A549 (cell line): ENCODE results near the gene ZNF830. TPM values are rescaled to one million over a fixed set of nuclear protein-coding genes. Genes with fewer than 3 reads are reported as not detected.
A peak's percentile ranks its signal among the peaks of the same experiment; 100 is the strongest.

Experiments used
- ATAC-seq, 2 experiments: fragments of 200-7000 bp in 1 of 2; fragments of >200 bp in 1 of 2; cut with Nextera tagmentation in 1 of 2; cut with Tn5 transposase in 1 of 2; 3 replicates each; pipeline versions ENCODE4 v1.8.0 to v1.9.1; 2018 to 2020; ENCODE audit warnings: mild to moderate bottlenecking in 1 of 2, moderate library complexity in 1 of 2
- CTCF ChIA-PET: fragments of 300-600 bp; sonication (Branson Sonifier 250); formaldehyde crosslinking; extraction: SDS; loops from one replicate; lab custom pipeline; 2021; ENCODE audit warnings: antibody characterized with exemption, inconsistent platforms; lab: Yijun Ruan, JAX
- POLR2A ChIA-PET: fragments of 350-600 bp; formaldehyde crosslinking; extraction: SDS; loops from one replicate; lab custom pipeline; 2021; ENCODE audit warnings: antibody characterized with exemption, inconsistent platforms; lab: Yijun Ruan, JAX
- DNase-seq, 2 experiments: peaks; one replicate each; pipeline versions ENCODE4 v3.0.0 to v3.0.0-alpha.2; 2011 to 2016; ENCODE audit warnings: low read depth in 1 of 2, low spot score in 1 of 2
- FAIRE-seq: peaks from 2 replicates; lab custom pipeline; 2011; peaks lifted over from hg19 to GRCh38; lab: Jason Lieb, UNC
- H3K27ac ChIP-seq, 2 experiments: fragments of >200 bp; sonication (Bioruptor Twin); formaldehyde crosslinking; 3 replicates each; pipeline ENCODE4 v1.5.1; 2016 to 2017
- H3K4me1 ChIP-seq: fragments of >200 bp; sonication (Bioruptor Twin); formaldehyde crosslinking; 3 replicates; pipeline ENCODE4 v1.6.1; 2016
- H3K4me2 ChIP-seq: fragments of >200 bp; sonication (Bioruptor Twin); formaldehyde crosslinking; 3 replicates; pipeline ENCODE4 v1.6.1; 2016
- H3K4me3 ChIP-seq: fragments of >200 bp; sonication (Bioruptor Twin); formaldehyde crosslinking; 3 replicates; pipeline ENCODE4 v1.5.1; 2016
- H3K9me3 ChIP-seq: fragments of >200 bp; sonication (Bioruptor Twin); formaldehyde crosslinking; 3 replicates; pipeline ENCODE4 v1.6.1; 2016
- BCL3 ChIP-seq: fragments of >200 bp; sonication (Bioruptor Twin); formaldehyde crosslinking; IDR thresholded peaks from 3 replicates; pipeline ENCODE4 v1.6.1; 2016
- CEBPB ChIP-seq, 2 experiments: fragments of >200 bp in 1 of 2; sonication (Bioruptor Twin) in 1 of 2; formaldehyde crosslinking in 1 of 2; IDR thresholded peaks; 2 replicates each; pipeline ENCODE4 v1.6.1; 2012 to 2016
- CHD2 ChIP-seq: fragments of 150-350 bp; IDR thresholded peaks from 2 replicates; pipeline ENCODE4 v1.6.1; 2014; ENCODE audit warnings: low read length; ENCODE audit not compliant: partially characterized antibody
- CTCF ChIP-seq: fragments of >200 bp; sonication (Bioruptor Twin); formaldehyde crosslinking; IDR thresholded peaks from 3 replicates; pipeline ENCODE4 v1.5.1; 2016
- FOSB ChIP-seq: fragments of 250-450 bp; sonication (Bioruptor Pico); IDR thresholded peaks from 2 replicates; pipeline ENCODE4 v1.5.0; 2020; ENCODE audit warnings: mild to moderate bottlenecking, moderate library complexity
- HEYL ChIP-seq: fragments of 250-450 bp; sonication (Bioruptor Pico); IDR thresholded peaks from 2 replicates; pipeline ENCODE4 v1.8.0; 2021; ENCODE audit warnings: mild to moderate bottlenecking, moderate library complexity
- HOXB13 ChIP-seq: fragments of 250-450 bp; sonication (Bioruptor Pico); IDR thresholded peaks from 2 replicates; pipeline ENCODE4 v1.5.0; 2020; ENCODE audit warnings: low read depth, mild to moderate bottlenecking, moderate library complexity
- KDM1A ChIP-seq: fragments of 200-600 bp; sonication (generic); IDR thresholded peaks from 2 replicates; pipeline ENCODE4 v1.6.1; 2016; ENCODE audit warnings: low read depth, mild to moderate bottlenecking
- MAZ ChIP-seq: fragments of 150-350 bp; IDR thresholded peaks from 2 replicates; pipeline ENCODE4 v1.6.1; 2014; ENCODE audit warnings: antibody characterized with exemption, low read depth, low read length, borderline replicate concordance
- PBX3 ChIP-seq: IDR thresholded peaks from 2 replicates; pipeline ENCODE4 v1.6.1; 2012
- RAD21 ChIP-seq, 2 experiments: fragments of >200 bp in 1 of 2; sonication (Bioruptor Twin) in 1 of 2; formaldehyde crosslinking in 1 of 2; IDR thresholded peaks in 1 of 2; conservative IDR thresholded peaks in 1 of 2; 2 replicates in 1 of 2; 3 replicates in 1 of 2; pipeline ENCODE4 v1.6.1; 2012 to 2018; ENCODE audit warnings: inconsistent platforms in 1 of 2
- RARB ChIP-seq: fragments of 250-450 bp; sonication (Bioruptor Pico); IDR thresholded peaks from 2 replicates; pipeline ENCODE4 v1.8.0; 2021; ENCODE audit warnings: mild to moderate bottlenecking, moderate library complexity
- RFX5 ChIP-seq: fragments of 450-650 bp; IDR thresholded peaks from 2 replicates; pipeline ENCODE4 v1.7.1; 2014; ENCODE audit warnings: antibody characterized with exemption, mild to moderate bottlenecking, moderate library complexity
- SMC3 ChIP-seq: fragments of >200 bp; sonication (Bioruptor Twin); formaldehyde crosslinking; IDR thresholded peaks from 3 replicates; pipeline ENCODE4 v1.6.1; 2018; ENCODE audit warnings: inconsistent platforms
- WGBS: methylation state at CpG from one replicate; pipeline ENCODE4 v1.1.6; 2017; ENCODE audit errors: missing lambda C conversion rate; 5-methylcytosine and 5-hydroxymethylcytosine counted together
- polyA plus RNA-seq, 4 experiments: library from polyadenylated mRNA; depleted of rRNA in 3 of 4; stranded (reverse); fragments of >200 nt; fragmentation: RNase III in 1 of 4; extraction: RNeasy Plus Mini Kit Qiagen cat#74134 plus additional on column Dnase treatment in 1 of 4; gene quantifications; 2 replicates in 3 of 4; 3 replicates in 1 of 4; pipeline ENCODE4 v1.2.3, GENCODE V29; 2011 to 2017
- TF ChIP-seq, protein P1 (sequence below): fragments of 250-450 bp; sonication (Bioruptor Pico); IDR thresholded peaks from 2 replicates; pipeline ENCODE4 v1.5.0; 2021; ENCODE audit warnings: mild to moderate bottlenecking, moderate library complexity, borderline replicate concordance
- TF ChIP-seq, protein P2 (sequence below): fragments of 450-650 bp; IDR thresholded peaks from 2 replicates; pipeline ENCODE4 v1.6.1; 2014; ENCODE audit warnings: antibody characterized with exemption

The ZNF830 gene
- polyA plus RNA-seq, 2 of the 4 experiments (the other 2 are of a cell fraction): 20.0 to 21.2 TPM

GRCh38 chr17:35002876-35003551 is 41.7 kb downstream of the ZNF830 start:
- POLR2A ChIA-PET: no interaction called here
- TF ChIP-seq HOXB13 (CRISPR knock-in tag): no peak
- no peak for TF ChIP-seq HEYL
- TF ChIP-seq CEBPB (IDR thresholded peaks at IDR 0.05): no peak
- no peak for TF ChIP-seq CTCF
- no peak overlapping the region for H3K4me3 ChIP-seq
- no peaks in the 10 kb centered on the region for H3K9me3 ChIP-seq
- H3K27ac ChIP-seq: no peak overlapping the region
- peaks cover 3% of the 10 kb centered on the region; the same call in 1 of the 3 replicates for H3K4me1 ChIP-seq
- DNase-seq (no peak), ATAC-seq (peak in 1 of 2 experiments; percentile 6; a peak in 2 of 6 replicates), FAIRE-seq (no peak)
- 88% methylated on average over 15 of the region's 15 CpGs for WGBS
- CTCF ChIA-PET: interaction anchor here (1.1 to 10.6 kb wide), 7 partner anchors 7 to 117 kb away, joined by 3 to 297 read pairs (median 6); partner anchors contain the start of genes FNDC8 and RAD51D
- H3K4me2 ChIP-seq: no peak overlapping the region

- CTCF ChIA-PET: interaction anchor here (1.0 to 3.6 kb wide), 4 partner anchors 9 to 116 kb away, joined by 3 to 17 read pairs (median 3); partner anchors contain the start of gene RAD51D
- Histone ChIP-seq H3K4me1 (0 out of 3 replicates have a peak, but pooled peaks cover 3% of the 10 kb centered on the region), H3K4me3 (no peak overlapping the region), H3K27ac (no peak overlapping the region)
- FAIRE-seq: no peak
- 94% methylated on average over 4 of the region's 4 CpGs for WGBS
- TF ChIP-seq SMC3: no peak
- no peak for TF ChIP-seq PBX3
- no peak for TF ChIP-seq KDM1A
- no peak for TF ChIP-seq HEYL
- no peak for TF ChIP-seq CHD2
- TF ChIP-seq FOSB (CRISPR knock-in tag): no peak
- TF ChIP-seq, protein P1, sequence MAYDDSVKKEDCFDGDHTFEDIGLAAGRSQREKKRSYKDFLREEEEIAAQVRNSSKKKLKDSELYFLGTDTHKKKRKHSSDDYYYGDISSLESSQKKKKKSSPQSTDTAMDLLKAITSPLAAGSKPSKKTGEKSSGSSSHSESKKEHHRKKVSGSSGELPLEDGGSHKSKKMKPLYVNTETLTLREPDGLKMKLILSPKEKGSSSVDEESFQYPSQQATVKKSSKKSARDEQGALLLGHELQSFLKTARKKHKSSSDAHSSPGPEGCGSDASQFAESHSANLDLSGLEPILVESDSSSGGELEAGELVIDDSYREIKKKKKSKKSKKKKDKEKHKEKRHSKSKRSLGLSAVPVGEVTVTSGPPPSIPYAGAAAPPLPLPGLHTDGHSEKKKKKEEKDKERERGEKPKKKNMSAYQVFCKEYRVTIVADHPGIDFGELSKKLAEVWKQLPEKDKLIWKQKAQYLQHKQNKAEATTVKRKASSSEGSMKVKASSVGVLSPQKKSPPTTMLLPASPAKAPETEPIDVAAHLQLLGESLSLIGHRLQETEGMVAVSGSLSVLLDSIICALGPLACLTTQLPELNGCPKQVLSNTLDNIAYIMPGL: no peak
- TF ChIP-seq, protein P2, sequence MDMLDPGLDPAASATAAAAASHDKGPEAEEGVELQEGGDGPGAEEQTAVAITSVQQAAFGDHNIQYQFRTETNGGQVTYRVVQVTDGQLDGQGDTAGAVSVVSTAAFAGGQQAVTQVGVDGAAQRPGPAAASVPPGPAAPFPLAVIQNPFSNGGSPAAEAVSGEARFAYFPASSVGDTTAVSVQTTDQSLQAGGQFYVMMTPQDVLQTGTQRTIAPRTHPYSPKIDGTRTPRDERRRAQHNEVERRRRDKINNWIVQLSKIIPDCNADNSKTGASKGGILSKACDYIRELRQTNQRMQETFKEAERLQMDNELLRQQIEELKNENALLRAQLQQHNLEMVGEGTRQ: no peak
- no peak for TF ChIP-seq RAD21 (conservative IDR thresholded peaks at IDR 0.05 in 1 of 2, IDR thresholded peaks at IDR 0.05 in 1 of 2)
- TF ChIP-seq BCL3: no peak
- TF ChIP-seq RFX5: no peak
- TF ChIP-seq RARB (CRISPR knock-in tag): no peak
- TF ChIP-seq MAZ: no peak
- TF ChIP-seq, all 56 proteins: peak for 0
- no peaks in the 10 kb centered on the region for H3K9me3 ChIP-seq
- no peak for DNase-seq
- ATAC-seq: peak in 1 of 2 experiments; percentile 5; a peak in 3 of 6 replicates
- no peak overlapping the region for H3K4me2 ChIP-seq
- POLR2A ChIA-PET: no interaction called here
Measured at GRCh38 chr17:35003778-35004177, 42.4 kb downstream of the ZNF830 start.
